Measurements from ENCODE around the gene HERC3. TPM values are rescaled to one million over a fixed set of nuclear protein-coding genes. Genes with fewer than 3 reads are reported as not detected.

Gene HERC3
- total RNA-seq, 4 donors from 2014 or later: 45.0 to 60.7 (median 51.9) TPM

- H3K27ac ChIP-seq: no peak overlapping the region
- ATAC-seq: no peak
- H3K4me1 ChIP-seq: no peaks in the 10 kb centered on the region
- TF ChIP-seq EP300 (IDR thresholded peaks at IDR 0.05) (no peak), CTCF (IDR thresholded peaks at IDR 0.05) (no peak), POLR2AphosphoS5 (IDR thresholded peaks at IDR 0.05) (no peak), POLR2A (IDR thresholded peaks at IDR 0.05) (no peak)
- no peak overlapping the region for H3K4me3 ChIP-seq
- no peaks in the 10 kb centered on the region for H3K27me3 ChIP-seq
- WGBS, 2 donors (ENCODE audit: low coverage in 1 of 2): 96 to 100% methylated on average over 3 of the region's 3 CpGs
- H3K36me3 ChIP-seq: no peaks in the 10 kb centered on the region
- H3K9me3 ChIP-seq: no peaks in the 10 kb centered on the region
These were observed 8.4 kb upstream of the HERC3 start for GRCh38 chr4:88583631-88584470.

- no peaks in the 10 kb centered on the region for H3K4me1 ChIP-seq
- no peak for ATAC-seq
- H3K27me3 ChIP-seq: no peaks in the 10 kb centered on the region
- no peak for TF ChIP-seq POLR2A (IDR thresholded peaks at IDR 0.05)
- no peak for TF ChIP-seq EP300 (IDR thresholded peaks at IDR 0.05)
- TF ChIP-seq POLR2AphosphoS5 (IDR thresholded peaks at IDR 0.05): no peak
- no peak for TF ChIP-seq CTCF (IDR thresholded peaks at IDR 0.05)
- H3K27ac ChIP-seq: no peak overlapping the region
- no peaks in the 10 kb centered on the region for H3K9me3 ChIP-seq
- H3K36me3 ChIP-seq: no peaks in the 10 kb centered on the region
- 78 to 91% methylated on average over 2 of the region's 2 CpGs for WGBS, 2 donors (ENCODE audit: low coverage in 1 of 2)
- H3K4me3 ChIP-seq: no peak overlapping the region
These were observed 7.8 kb upstream of the HERC3 start for GRCh38 chr4:88584471-88584900.

GRCh38 chr4:88585917-88586316 lies 6.4 kb upstream of the HERC3 start:
- 88 to 90% methylated on average over 3 of the region's 3 CpGs for WGBS, 2 donors (ENCODE audit: low coverage in 1 of 2)
- no peaks in the 10 kb centered on the region for H3K36me3 ChIP-seq
- no peak overlapping the region for H3K27ac ChIP-seq
- no peak overlapping the region for H3K4me3 ChIP-seq
- no peak for TF ChIP-seq EP300 (IDR thresholded peaks at IDR 0.05)
- no peak for TF ChIP-seq POLR2AphosphoS5 (IDR thresholded peaks at IDR 0.05)
- no peak for TF ChIP-seq POLR2A (IDR thresholded peaks at IDR 0.05)
- H3K27me3 ChIP-seq: no peaks in the 10 kb centered on the region
- H3K4me1 ChIP-seq: peaks cover 0 to 5% (median 0%) of the 10 kb centered on the region in 3 donors
- H3K9me3 ChIP-seq: no peaks in the 10 kb centered on the region
- no peak for ATAC-seq

GRCh38 chr4:88587306-88587705 lies 5.0 kb upstream of the HERC3 start:
- Histone ChIP-seq H3K4me1 (peaks cover 0 to 11% (median 0%) of the 10 kb centered on the region in 3 donors), H3K27me3 (no peaks in the 10 kb centered on the region), H3K27ac (no peak overlapping the region), H3K4me3 (no peak overlapping the region), H3K9me3 (no peaks in the 10 kb centered on the region), H3K36me3 (no peaks in the 10 kb centered on the region)
- no peak for ATAC-seq
- TF ChIP-seq POLR2A (IDR thresholded peaks at IDR 0.05): no peak
- TF ChIP-seq POLR2AphosphoS5 (IDR thresholded peaks at IDR 0.05): no peak
- no peak for TF ChIP-seq CTCF (IDR thresholded peaks at IDR 0.05)
- TF ChIP-seq EP300 (IDR thresholded peaks at IDR 0.05): no peak
- WGBS, 2 donors (ENCODE audit: low coverage in 1 of 2): 83 to 100% methylated on average over 1 of the region's 1 CpG

GRCh38 chr4:88592600-88593448 lies 544 bp downstream of the HERC3 start:
- Histone ChIP-seq H3K36me3 (peaks cover 0 to 15% of the 10 kb centered on the region in 2 donors), H3K27me3 (no peaks in the 10 kb centered on the region), H3K9me3 (no peaks in the 10 kb centered on the region), H3K27ac (peak overlapping the region; percentile 92 to 97 (median 97)), H3K4me3 (peak overlapping the region; percentile 88), H3K4me1 (peaks cover 3 to 53% (median 7%) of the 10 kb centered on the region in 3 donors)
- ATAC-seq: peak; percentile 88
- WGBS, 2 donors (ENCODE audit: low coverage in 1 of 2): 0 to 4% methylated on average over 5 to 18 of the region's 89 CpGs
- peak; percentile 80 for TF ChIP-seq POLR2AphosphoS5 (IDR thresholded peaks at IDR 0.05)
- peak; percentile 66 for TF ChIP-seq POLR2A (IDR thresholded peaks at IDR 0.05)
- TF ChIP-seq EP300 (IDR thresholded peaks at IDR 0.05): no peak
- no peak for TF ChIP-seq CTCF (IDR thresholded peaks at IDR 0.05)

Measured in gastroesophageal sphincter (tissue), 4 donors.